Lower leg skin (tissue), 4 donors: ENCODE measurements around the gene MRPL38. TPM values are rescaled to one million over a fixed set of nuclear protein-coding genes. Genes with fewer than 3 reads are reported as not detected.

Experiments used
- DNase-seq, 2 donors: peaks; one replicate each; pipeline ENCODE4 v3.0.0-alpha.2; 2019; ENCODE audit warnings: low spot score in 2 of 2
- H3K4me3 ChIP-seq: fragments of 200-600 bp; sonication (generic); 2 replicates; pipeline ENCODE4 v1.5.1; 2017; ENCODE audit warnings: mild to moderate bottlenecking, low read depth; ENCODE audit not compliant: poor library complexity, severe bottlenecking
- POLR2A ChIP-seq, 2 donors: fragments of 450-650 bp; IDR thresholded peaks; one replicate each; pipeline ENCODE4 v1.6.1; 2016 to 2017; ENCODE audit warnings: antibody characterized with exemption in 2 of 2, mild to moderate bottlenecking in 1 of 2, moderate library complexity in 1 of 2
- WGBS, 2 donors: methylation state at CpG; one replicate each; pipeline ENCODE4 v1.1.5; 2018; 5-methylcytosine and 5-hydroxymethylcytosine counted together
- intact Hi-C: fragments of 100-400 bp; cut with DNase I; formaldehyde crosslinking; loops from one replicate; pipeline ENCODE4 v1.15.0; 2023; ENCODE audit warnings: low total_unique reads
- total RNA-seq, 4 donors: library from RNA; depleted of rRNA; stranded (reverse); fragments of >200 nt; gene quantifications; one replicate each; pipeline ENCODE4 v1.1.0, GENCODE V29; 2016
- TF ChIP-seq, protein P1 (sequence below), 3 donors: fragments of 450-650 bp; IDR thresholded peaks; one replicate each; pipeline ENCODE4 v1.5.1; 2016; ENCODE audit warnings: antibody characterized with exemption in 3 of 3, mild to moderate bottlenecking in 3 of 3, moderate library complexity in 2 of 3

Gene MRPL38
- total RNA-seq, 4 donors from 2014 or later = 36.5 to 64.7 (median 49.0) TPM

DNA sequence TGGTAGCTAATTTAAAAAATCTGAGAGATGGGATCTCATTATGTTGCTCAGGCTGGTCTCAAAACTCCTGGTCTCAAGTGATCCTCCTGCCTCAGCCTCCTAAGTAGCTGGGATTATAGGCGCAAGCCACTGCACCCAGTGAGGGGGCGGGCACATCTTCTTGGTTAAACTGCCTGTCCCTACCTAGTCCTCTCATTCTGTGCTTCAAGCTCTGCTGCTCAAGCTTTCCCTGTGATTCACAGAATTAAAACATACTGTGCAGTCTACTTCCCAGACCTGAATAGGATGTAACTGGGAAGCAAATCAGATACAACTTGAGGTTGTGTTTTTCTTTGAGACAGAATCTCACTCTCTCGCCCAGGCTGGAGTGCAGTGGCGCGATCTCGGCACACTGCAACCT lies 2.3 kb downstream of the MRPL38 start:
- TF ChIP-seq, protein P1, sequence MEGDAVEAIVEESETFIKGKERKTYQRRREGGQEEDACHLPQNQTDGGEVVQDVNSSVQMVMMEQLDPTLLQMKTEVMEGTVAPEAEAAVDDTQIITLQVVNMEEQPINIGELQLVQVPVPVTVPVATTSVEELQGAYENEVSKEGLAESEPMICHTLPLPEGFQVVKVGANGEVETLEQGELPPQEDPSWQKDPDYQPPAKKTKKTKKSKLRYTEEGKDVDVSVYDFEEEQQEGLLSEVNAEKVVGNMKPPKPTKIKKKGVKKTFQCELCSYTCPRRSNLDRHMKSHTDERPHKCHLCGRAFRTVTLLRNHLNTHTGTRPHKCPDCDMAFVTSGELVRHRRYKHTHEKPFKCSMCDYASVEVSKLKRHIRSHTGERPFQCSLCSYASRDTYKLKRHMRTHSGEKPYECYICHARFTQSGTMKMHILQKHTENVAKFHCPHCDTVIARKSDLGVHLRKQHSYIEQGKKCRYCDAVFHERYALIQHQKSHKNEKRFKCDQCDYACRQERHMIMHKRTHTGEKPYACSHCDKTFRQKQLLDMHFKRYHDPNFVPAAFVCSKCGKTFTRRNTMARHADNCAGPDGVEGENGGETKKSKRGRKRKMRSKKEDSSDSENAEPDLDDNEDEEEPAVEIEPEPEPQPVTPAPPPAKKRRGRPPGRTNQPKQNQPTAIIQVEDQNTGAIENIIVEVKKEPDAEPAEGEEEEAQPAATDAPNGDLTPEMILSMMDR (IDR thresholded peaks at IDR 0.05) = no peak
- no peak for TF ChIP-seq POLR2A (IDR thresholded peaks at IDR 0.05)
- intact Hi-C loops = no loop called here
- 94 to 96% methylated on average over 6 of the region's 6 CpGs for WGBS, 2 donors
- no peak for DNase-seq
- H3K4me3 ChIP-seq = no peak overlapping the region

DNA sequence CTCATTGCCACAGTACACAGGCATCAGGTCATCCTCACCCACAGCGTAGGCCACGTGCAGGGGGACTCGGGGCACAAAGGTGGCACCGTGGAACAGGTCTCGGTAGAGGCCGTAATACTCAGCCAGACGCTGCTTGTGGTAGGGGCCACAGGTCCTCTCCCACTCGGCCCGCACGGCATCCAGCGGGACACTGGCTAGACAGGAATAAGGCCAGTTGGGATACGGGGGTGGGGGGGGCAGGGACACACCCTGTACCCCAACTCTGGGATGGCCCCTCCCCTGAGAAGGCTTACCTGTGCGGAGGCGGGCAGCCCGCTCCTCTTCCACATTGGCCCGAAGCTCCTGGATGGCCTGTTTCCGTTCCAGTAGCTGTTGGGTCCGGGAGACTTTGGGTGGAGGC lies 3.0 kb downstream of the MRPL38 start:
- H3K4me3 ChIP-seq = no peak overlapping the region
- no peak for TF ChIP-seq POLR2A (IDR thresholded peaks at IDR 0.05)
- TF ChIP-seq, protein P1 (IDR thresholded peaks at IDR 0.05) = no peak
- intact Hi-C loops = no loop called here
- DNase-seq = no peak
- WGBS, 2 donors = 91 to 93% methylated on average over 15 to 18 of the region's 18 CpGs

DNA sequence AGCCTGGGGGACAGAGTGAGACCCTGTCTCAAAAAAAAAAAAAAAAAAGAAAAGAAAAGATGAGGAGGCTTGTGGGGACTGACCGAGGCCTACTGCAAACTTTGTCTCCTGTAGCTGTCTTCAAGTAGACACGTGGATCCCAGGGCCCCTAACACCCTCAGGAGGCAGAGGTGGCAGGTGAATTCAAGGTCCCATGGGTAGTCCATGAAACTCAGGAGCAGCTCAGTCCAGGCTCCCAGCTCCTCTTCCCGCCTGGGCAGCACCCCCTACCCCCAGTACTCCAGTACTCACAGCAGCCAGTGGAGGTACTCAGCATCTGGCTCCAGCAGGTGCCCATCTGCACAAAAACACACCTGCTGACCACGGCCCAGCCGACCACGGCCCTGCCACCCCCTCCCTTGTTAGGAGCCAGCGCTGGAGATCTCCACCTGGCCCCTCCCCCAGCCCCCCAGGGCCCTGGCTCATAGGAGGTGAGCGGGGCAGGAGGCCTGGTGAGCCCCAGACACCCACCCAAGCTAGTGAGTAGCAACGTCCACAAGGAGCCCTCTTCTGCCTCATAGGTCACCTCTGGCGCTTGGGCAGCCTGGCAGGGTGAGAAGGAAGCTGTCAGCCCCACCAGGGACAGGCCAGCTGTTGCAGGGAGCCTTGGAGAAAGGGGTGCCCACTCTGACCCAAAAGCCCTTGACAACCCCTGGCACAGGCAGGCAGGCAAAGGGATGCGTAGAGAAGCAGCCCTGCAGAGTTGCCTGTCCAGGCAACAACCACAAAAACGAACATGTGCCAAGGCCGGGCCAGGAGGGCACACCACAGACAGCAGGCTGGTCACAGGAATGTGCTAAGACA lies 3.8 kb downstream of the MRPL38 start:
- DNase-seq = no peak
- intact Hi-C loops = no loop called here
- no peak overlapping the region for H3K4me3 ChIP-seq
- TF ChIP-seq POLR2A (IDR thresholded peaks at IDR 0.05) = no peak
- TF ChIP-seq, protein P1 (IDR thresholded peaks at IDR 0.05) = no peak
- 82 to 86% methylated on average over 13 of the region's 13 CpGs for WGBS, 2 donors

DNA sequence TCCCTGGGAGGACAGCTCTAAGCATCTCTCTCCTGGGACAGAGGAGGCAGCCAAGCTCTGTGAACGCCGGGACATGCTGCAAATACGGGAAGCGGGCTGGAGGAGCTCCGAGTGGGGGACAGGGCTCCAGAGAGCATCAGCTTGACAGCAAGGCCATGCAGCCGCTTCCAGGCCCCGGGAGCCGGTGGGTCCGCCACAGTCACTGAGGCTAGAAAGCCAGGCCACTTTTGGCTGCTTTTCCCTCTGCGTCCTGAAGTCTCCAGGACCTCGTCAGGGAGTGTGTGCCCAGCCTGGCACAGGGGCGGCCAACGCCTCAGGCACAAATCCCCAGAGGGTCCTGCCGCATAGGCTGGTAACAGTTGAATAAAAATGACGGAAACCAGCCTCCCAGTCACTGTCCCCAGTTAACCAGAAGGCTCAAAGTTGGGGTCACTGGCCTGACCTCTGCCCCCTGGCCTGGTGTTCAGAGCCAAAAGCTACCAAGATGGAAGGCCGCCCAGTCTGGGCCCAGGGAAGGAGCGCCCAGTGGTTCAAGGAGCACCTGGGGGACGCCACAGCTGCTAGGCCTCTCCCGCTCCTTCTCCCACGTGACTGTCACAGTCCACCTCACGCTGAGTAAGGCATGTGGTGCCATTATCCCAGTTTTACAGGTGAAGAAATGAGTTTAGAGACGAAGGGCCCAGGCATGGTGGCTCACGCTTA lies 4.8 kb downstream of the MRPL38 start:
- DNase-seq = no peak
- no peak overlapping the region for H3K4me3 ChIP-seq
- no peak for TF ChIP-seq POLR2A (IDR thresholded peaks at IDR 0.05)
- TF ChIP-seq, protein P1 (IDR thresholded peaks at IDR 0.05) = no peak
- intact Hi-C loops = no loop called here
- WGBS, 2 donors = 81 to 87% methylated on average over 15 to 22 of the region's 23 CpGs

DNA sequence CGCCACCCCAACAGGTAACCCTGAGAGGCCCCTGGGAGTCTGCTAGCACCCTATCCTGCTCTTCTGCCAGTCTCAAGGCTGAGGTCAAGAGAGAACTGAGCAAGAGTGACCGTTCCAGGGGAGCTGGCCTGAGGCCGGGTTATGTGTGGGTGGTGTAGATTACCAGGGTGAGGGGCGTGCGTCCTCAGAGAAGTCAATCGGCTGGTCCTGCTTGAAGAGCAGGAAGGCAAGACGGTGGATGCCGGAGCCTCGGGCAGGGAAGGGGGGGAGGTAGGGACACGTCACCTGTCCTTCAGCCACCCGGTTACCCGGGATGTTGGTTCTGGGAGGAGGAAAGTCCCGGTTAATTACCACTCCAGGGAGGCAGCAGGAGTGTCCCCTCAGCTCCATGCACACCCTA lies 5.3 kb downstream of the MRPL38 start:
- intact Hi-C loops = no loop called here
- 86 to 88% methylated on average over 13 of the region's 13 CpGs for WGBS, 2 donors
- TF ChIP-seq POLR2A (IDR thresholded peaks at IDR 0.05) = no peak
- TF ChIP-seq, protein P1 (IDR thresholded peaks at IDR 0.05) = no peak
- no peak for DNase-seq
- H3K4me3 ChIP-seq = no peak overlapping the region
